B cell (primary cell): ENCODE results near the gene CPPED1. TPM values are rescaled to one million over a fixed set of nuclear protein-coding genes. Genes with fewer than 3 reads are reported as not detected.

Experiments used
- ATAC-seq: fragments of 200-7000 bp; cut with Tn5 transposase; one replicate; pipeline ENCODE4 v1.10.0; 2021; ENCODE audit warnings: low read depth, mild to moderate bottlenecking, moderate number of reproducible peaks, moderate library complexity
- CTCF ChIA-PET: fragments of 350-600 bp; sonication (Branson Sonifier 250); formaldehyde crosslinking; loops from one replicate; lab custom pipeline; 2021; ENCODE audit warnings: antibody characterized with exemption, inconsistent platforms; lab: Charles Lee
- POLR2A ChIA-PET: fragments of 350-600 bp; sonication (Branson Sonifier 250); formaldehyde crosslinking; loops from one replicate; lab custom pipeline; 2021; ENCODE audit warnings: antibody characterized with exemption; lab: Charles Lee
- DNase-seq: peaks from one replicate; pipeline ENCODE4 v3.0.0; 2013
- H2AFZ ChIP-seq: 2 replicates; pipeline ENCODE4 v1.6.1; 2012; ENCODE audit warnings: mild to moderate bottlenecking, low read depth, low read length; ENCODE audit not compliant: insufficient read depth, poor library complexity, severe bottlenecking
- H3K27ac ChIP-seq, 2 donors: 1 replicate in 1 of 2; 2 replicates in 1 of 2; pipeline ENCODE4 v1.5.1; 2012 to 2013; ENCODE audit warnings: low read length in 2 of 2, mild to moderate bottlenecking in 2 of 2, moderate library complexity in 1 of 2
- H3K27me3 ChIP-seq, 4 experiments: fragments of 200-600 bp in 1 of 4; sonication (generic) in 1 of 4; replicated peaks in 1 of 4; 1 replicate in 2 of 4; 2 replicates in 2 of 4; pipeline versions ENCODE4 v1.6.1 to v1.7.0; 2013 to 2016; ENCODE audit warnings: low read length in 3 of 4, mild to moderate bottlenecking in 2 of 4, mixed read lengths in 1 of 4, moderate library complexity in 1 of 4; ENCODE audit not compliant: insufficient read depth in 4 of 4, control insufficient read depth in 3 of 4; ENCODE audit errors: control extremely low read depth in 1 of 4
- H3K36me3 ChIP-seq, 2 experiments: replicated peaks in 1 of 2; 1 replicate in 1 of 2; 2 replicates in 1 of 2; pipeline versions ENCODE4 v1.6.1 to v1.7.1; 2013; ENCODE audit warnings: low read length in 1 of 2; ENCODE audit not compliant: insufficient read depth in 2 of 2, control insufficient read depth in 1 of 2; ENCODE audit errors: control extremely low read depth in 1 of 2, extremely low read depth in 1 of 2
- H3K4me1 ChIP-seq, 2 donors: fragments of 200-600 bp in 1 of 2; sonication (generic) in 1 of 2; 1 replicate in 1 of 2; 2 replicates in 1 of 2; pipeline versions ENCODE4 v1.5.1 to v1.6.1; 2013 to 2017; ENCODE audit warnings: low read length in 2 of 2; ENCODE audit not compliant: control insufficient read depth in 2 of 2, insufficient read depth in 2 of 2
- H3K4me2 ChIP-seq: replicated peaks from 2 replicates; pipeline ENCODE3; 2012; ENCODE audit warnings: mild to moderate bottlenecking, low read depth, low read length; ENCODE audit not compliant: poor library complexity, severe bottlenecking
- H3K4me3 ChIP-seq, 5 experiments: fragments of 200-600 bp in 1 of 5; sonication (generic) in 1 of 5; 1 replicate in 3 of 5; 2 replicates in 2 of 5; pipeline versions ENCODE4 v1.5.1 to v1.7.0; 2011 to 2016; ENCODE audit warnings: low read length in 4 of 5, mild to moderate bottlenecking in 4 of 5, low read depth in 2 of 5, control low read depth in 1 of 5, moderate library complexity in 1 of 5; ENCODE audit not compliant: insufficient read depth in 1 of 5; ENCODE audit errors: control extremely low read depth in 1 of 5, extremely low read depth in 1 of 5
- H3K79me2 ChIP-seq: fragments of 200-600 bp; sonication (generic); one replicate; pipeline ENCODE4 v1.6.0; 2016; ENCODE audit warnings: low read length; ENCODE audit not compliant: control insufficient read depth, insufficient read depth
- H3K9ac ChIP-seq: fragments of 200-600 bp; sonication (generic); 2 replicates; pipeline ENCODE4 v1.6.1; 2017; ENCODE audit warnings: mild to moderate bottlenecking, low read length, moderate library complexity
- H3K9me3 ChIP-seq, 3 donors: one replicate each; pipeline versions ENCODE4 v1.6.1 to v1.7.1; 2013; ENCODE audit warnings: low read length in 2 of 3; ENCODE audit not compliant: control insufficient read depth in 2 of 3, insufficient read depth in 1 of 3; ENCODE audit errors: control extremely low read depth in 1 of 3
- H4K20me1 ChIP-seq: 2 replicates; pipeline ENCODE4 v1.6.0; 2012; ENCODE audit warnings: mild to moderate bottlenecking, low read length; ENCODE audit not compliant: insufficient read depth, control insufficient read depth, poor library complexity, severe bottlenecking
- H3K27ac Mint-ChIP-seq: one replicate; pipeline ENCODE4 v1.8.0; 2021; ENCODE audit warnings: mixed read lengths
- H3K27me3 Mint-ChIP-seq: one replicate; pipeline ENCODE4 v1.8.0; 2021; ENCODE audit warnings: mixed read lengths
- H3K4me1 Mint-ChIP-seq: one replicate; pipeline ENCODE4 v1.8.0; 2021; ENCODE audit warnings: mixed read lengths
- H3K4me3 Mint-ChIP-seq: one replicate; pipeline ENCODE4 v1.8.0; 2021; ENCODE audit warnings: mixed read lengths
- H3K9me3 Mint-ChIP-seq: one replicate; pipeline ENCODE4 v1.8.0; 2022; ENCODE audit warnings: mixed read lengths; ENCODE audit not compliant: insufficient read depth
- EZH2 ChIP-seq: IDR thresholded peaks from 2 replicates; pipeline ENCODE4 v1.6.1; 2012; ENCODE audit warnings: borderline replicate concordance, low read depth, mild to moderate bottlenecking, moderate library complexity, low read length; ENCODE audit not compliant: insufficient read depth, poor library complexity, severe bottlenecking
- WGBS: methylation state at CpG from one replicate; pipeline ENCODE4 v1.1.5; 2013; ENCODE audit warnings: missing lambda C conversion rate; ENCODE audit not compliant: insufficient coverage; 5-methylcytosine and 5-hydroxymethylcytosine counted together
- intact Hi-C: fragments of 100-400 bp; cut with micrococcal nuclease; formaldehyde crosslinking; loops from one replicate; pipeline ENCODE4 v1.10.0; 2022
- polyA plus RNA-seq: library from polyadenylated mRNA; depleted of rRNA; stranded (reverse); fragments of >200 nt; gene quantifications from 2 replicates; pipeline ENCODE4 v1.2.3, GENCODE V29; 2012
- total RNA-seq, 2 donors: library from RNA; stranded (reverse); fragments of 120-200 nt in 1 of 2; gene quantifications; 1 replicate in 1 of 2; 2 replicates in 1 of 2; pipeline versions ENCODE4 v1.2.3 to v1.2.4, GENCODE V29; 2013 to 2022
- TF ChIP-seq, protein P1 (sequence below): fragments of 200-600 bp; IDR thresholded peaks from one replicate; pipeline ENCODE4 v1.8.0; 2022; ENCODE audit warnings: antibody characterized with exemption, mild to moderate bottlenecking

The CPPED1 gene
- total and polyA plus RNA-seq, 2 donors (not counting 1 experiment from before 2014, with no cell fraction given): 5.9 to 11.3 TPM

DNA sequence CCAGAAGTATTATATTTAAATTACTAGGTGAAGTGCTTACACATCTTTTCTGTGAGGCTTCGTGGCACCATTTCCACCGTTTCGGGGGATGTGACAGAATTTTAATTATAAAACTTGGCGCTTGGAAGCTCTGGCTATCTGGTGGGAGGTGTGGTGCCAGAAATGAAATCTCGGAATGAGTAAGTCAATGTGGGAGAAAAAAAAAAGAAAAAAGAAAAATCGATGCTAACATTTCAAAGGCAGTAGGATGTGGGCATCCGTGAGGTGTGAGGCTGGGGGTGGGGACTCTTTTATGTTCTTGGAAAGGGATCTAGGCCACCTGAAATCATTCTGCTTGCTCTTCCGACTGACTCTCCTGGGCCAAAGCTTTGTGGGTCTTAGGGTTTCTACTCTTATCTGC lies 21.9 kb downstream of the CPPED1 start:
- H3K4me1 ChIP-seq: no peaks in the 10 kb centered on the region
- H3K4me1 Mint-ChIP-seq: no peaks in the 10 kb centered on the region
- intact Hi-C loops: no loop called here
- no peaks in the 10 kb centered on the region for H4K20me1 ChIP-seq
- H3K79me2 ChIP-seq: no peaks in the 10 kb centered on the region
- no peak overlapping the region for H3K9ac ChIP-seq
- DNase-seq (no peak), ATAC-seq (no peak)
- peaks cover 0 to 10% (median 0%) of the 10 kb centered on the region in 3 donors for H3K9me3 ChIP-seq
- H3K4me3 ChIP-seq: no peak overlapping the region
- H3K27ac ChIP-seq: no peak overlapping the region
- CTCF ChIA-PET: interaction anchor here (0.8 kb wide), 1 partner anchor 443 kb away, joined by 4 read pairs; no protein-coding TSS in a partner anchor
- H3K27ac Mint-ChIP-seq: no peak overlapping the region
- H3K36me3 ChIP-seq: peaks cover 0 to 3% of the 10 kb centered on the region in 2 experiments
- POLR2A ChIA-PET: no interaction called here
- no peak for TF ChIP-seq EZH2
- TF ChIP-seq, protein P1, sequence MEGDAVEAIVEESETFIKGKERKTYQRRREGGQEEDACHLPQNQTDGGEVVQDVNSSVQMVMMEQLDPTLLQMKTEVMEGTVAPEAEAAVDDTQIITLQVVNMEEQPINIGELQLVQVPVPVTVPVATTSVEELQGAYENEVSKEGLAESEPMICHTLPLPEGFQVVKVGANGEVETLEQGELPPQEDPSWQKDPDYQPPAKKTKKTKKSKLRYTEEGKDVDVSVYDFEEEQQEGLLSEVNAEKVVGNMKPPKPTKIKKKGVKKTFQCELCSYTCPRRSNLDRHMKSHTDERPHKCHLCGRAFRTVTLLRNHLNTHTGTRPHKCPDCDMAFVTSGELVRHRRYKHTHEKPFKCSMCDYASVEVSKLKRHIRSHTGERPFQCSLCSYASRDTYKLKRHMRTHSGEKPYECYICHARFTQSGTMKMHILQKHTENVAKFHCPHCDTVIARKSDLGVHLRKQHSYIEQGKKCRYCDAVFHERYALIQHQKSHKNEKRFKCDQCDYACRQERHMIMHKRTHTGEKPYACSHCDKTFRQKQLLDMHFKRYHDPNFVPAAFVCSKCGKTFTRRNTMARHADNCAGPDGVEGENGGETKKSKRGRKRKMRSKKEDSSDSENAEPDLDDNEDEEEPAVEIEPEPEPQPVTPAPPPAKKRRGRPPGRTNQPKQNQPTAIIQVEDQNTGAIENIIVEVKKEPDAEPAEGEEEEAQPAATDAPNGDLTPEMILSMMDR: no peak
- H3K9me3 Mint-ChIP-seq: no peaks in the 10 kb centered on the region
- no peaks in the 10 kb centered on the region for H3K27me3 Mint-ChIP-seq
- H3K4me3 Mint-ChIP-seq: no peak overlapping the region
- H3K27me3 ChIP-seq: no peaks in the 10 kb centered on the region
- no peak overlapping the region for H3K4me2 ChIP-seq
- H2AFZ ChIP-seq: no peak overlapping the region
- WGBS: 91% methylated on average over 7 of the region's 8 CpGs

DNA sequence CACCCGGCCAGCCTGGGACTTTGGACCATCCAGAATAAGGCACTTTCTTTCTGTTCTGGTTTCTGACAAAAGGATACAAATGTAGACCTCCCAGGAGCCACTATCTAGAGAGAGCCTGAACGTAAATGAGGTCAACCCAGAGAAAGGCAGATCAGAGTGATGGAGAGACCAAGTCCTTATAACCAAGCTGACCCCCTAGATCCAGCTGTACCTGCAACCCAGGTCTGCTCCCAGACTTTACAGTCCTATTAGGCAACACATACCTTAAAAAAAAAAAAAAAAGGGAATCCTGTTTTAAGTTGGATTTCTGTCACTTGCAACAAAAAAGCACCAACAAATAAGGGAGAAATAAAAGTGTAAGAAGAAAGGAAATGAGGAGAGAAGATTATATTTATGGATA lies 23.2 kb downstream of the CPPED1 start:
- Histone ChIP-seq H4K20me1 (no peaks in the 10 kb centered on the region), H3K36me3 (peaks cover 0 to 3% of the 10 kb centered on the region in 2 experiments), H3K27me3 (no peaks in the 10 kb centered on the region), H3K9ac (no peak overlapping the region), H3K79me2 (no peaks in the 10 kb centered on the region), H3K27ac (no peak overlapping the region), H3K4me2 (no peak overlapping the region), H3K4me1 (no peaks in the 10 kb centered on the region), H2AFZ (no peak overlapping the region), H3K4me3 (no peak overlapping the region), H3K9me3 (peaks cover 0 to 9% (median 0%) of the 10 kb centered on the region in 3 donors)
- TF ChIP-seq, protein P1: no peak
- TF ChIP-seq EZH2: no peak
- 100% methylated on average over 1 of the region's 2 CpGs for WGBS
- Mint-ChIP-seq H3K27ac (no peak overlapping the region), H3K27me3 (no peaks in the 10 kb centered on the region), H3K4me3 (no peak overlapping the region), H3K4me1 (no peaks in the 10 kb centered on the region), H3K9me3 (no peaks in the 10 kb centered on the region)
- ATAC-seq (no peak), DNase-seq (no peak)
- CTCF ChIA-PET: no interaction called here
- POLR2A ChIA-PET: no interaction called here
- intact Hi-C loops: no loop called here
